ENCODE results near the gene WDR64.
"Not testable (repeated sequence)": the region's sequence is repeated elsewhere in the genome, so short reads cannot be mapped to it uniquely, and the experiment has no call there.

Gene WDR64

DNA sequence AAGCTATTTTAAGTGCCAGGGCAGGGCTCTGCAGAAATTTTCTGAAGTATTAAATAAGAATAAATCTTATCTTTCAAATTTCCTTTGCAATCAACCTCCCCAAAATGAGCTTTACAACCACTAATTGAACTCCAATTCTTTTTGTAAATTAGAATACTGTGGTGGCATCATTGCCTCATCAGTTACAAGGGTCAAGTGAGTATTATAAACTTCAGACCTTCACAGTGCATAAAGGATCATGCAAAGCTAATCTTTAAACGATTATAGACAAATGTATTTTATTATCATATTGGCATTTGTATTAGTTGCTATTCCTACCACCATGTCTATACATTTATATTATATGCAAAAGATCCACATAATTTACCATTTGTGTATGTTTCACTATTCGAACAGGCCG, 19.1 kb upstream of the WDR64 start:
- DNase-seq, result no peak

DNA sequence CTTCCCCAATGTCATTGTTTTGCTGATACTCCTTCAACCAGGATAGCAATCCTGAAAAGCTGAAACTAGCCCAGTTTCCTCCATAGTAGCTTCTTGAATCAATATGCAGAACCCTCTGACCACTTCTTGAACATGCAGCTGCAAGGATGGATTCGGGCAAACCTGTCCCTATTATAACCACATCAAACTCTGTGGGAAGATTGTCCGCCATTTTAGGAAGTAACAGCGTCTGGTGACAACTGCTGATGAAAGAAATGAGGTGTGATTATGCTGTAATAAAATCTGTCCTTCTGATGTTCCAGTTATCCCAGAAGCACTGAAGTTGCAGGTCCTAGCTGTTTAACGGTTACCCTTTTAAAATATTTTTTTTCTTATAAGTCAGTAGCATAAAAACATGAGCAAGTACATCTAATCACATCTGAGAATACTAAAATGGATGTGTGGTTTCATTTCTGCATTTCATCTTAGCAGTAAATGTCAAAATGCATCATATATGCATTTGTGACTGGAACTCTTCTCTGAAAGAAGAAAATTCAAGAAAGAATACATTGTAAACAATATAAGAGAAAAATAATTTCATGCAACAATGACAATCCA, 16.4 kb upstream of the WDR64 start:
- DNase-seq, result no peak

DNA sequence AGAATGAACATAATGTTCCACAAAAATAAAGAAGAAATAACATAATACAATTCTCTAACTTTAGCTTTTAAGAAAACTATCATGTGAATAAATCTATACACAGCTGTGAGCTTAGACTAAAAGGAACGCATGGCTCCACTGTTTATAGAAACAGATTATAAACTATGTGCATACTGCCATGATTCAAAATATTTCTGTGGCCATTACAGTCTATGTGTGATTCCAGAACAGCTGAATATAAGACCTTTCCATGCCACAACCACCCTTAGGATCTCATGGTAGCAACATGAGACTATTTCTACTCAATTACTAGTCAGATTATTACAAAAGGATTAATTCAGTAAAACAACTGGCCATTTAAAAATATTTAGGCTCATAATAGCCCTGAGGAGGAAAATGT, 15.8 kb upstream of the WDR64 start:
- no peak for DNase-seq

DNA sequence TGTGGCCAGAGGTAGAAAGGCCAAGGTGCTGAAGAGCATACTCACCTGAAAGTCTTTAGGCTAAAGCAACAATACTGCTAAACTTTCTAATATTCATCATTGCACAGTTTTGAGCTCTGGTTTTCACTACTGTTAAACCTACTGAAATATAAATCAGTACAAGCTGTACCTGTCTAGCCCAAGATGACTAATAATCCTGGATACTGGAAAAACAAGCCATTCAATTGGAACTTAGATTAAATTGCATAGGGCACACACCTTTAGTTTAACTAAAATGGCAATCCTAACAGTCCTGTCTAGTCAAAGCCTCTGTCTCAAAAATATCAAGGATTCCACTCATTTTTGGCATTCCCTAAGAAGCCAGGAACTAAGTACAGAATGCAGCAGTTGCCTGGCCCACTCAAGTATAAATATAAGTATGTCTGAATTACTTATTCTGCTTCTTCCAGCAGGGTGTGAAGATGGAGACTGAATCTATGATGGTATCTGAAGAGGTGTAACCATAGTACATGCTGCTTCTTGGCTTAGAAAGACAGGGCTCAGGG, 15.0 kb upstream of the WDR64 start:
- DNase-seq, result no peak

DNA sequence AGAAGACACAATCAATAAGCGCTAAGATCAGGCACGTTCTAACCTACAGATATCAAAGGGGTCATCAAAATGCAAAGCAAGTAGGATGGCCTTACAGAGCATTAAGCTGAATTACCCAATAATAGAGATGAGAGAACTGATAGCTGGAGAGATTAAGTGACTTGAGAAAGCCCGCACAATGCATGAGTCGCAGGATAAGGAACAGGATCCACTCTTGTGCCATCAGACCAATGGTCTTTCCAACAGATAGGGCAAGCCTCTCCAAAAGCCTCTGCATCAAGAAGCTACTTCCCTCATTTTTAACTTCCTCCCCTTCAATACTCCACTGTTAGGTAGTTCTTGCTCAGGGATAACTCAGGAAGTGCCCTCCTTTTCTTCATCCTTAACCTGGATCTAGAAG, 14.5 kb upstream of the WDR64 start:
- DNase-seq, result no peak

DNA sequence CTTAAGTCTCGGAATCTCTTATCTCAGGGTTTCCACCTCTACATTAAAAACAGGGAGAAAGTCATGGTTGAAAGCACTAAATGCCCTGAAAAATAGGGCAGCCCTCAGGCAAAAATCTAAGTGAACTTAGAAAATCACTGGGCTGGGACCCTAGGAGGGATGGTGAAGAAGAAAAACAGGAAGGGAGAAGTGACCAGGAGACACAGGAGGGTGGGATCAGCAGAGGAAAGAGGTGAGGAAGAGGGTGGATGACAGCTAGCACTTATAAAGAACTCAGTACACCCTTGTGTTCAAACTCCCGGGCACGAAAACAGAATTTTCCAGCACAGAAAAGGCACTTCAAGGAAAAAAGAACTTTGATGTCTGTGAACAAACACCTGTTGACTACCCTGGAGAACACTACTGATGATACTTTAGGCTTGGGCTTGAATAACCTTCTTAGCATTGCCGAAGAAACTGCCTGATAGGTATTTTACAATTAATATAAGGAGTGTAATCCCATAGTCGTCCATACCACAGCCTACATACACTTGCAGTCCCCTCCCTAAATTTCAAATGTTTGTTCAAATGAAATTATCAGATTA, 13.9 kb upstream of the WDR64 start:
- DNase-seq, result no peak

DNA sequence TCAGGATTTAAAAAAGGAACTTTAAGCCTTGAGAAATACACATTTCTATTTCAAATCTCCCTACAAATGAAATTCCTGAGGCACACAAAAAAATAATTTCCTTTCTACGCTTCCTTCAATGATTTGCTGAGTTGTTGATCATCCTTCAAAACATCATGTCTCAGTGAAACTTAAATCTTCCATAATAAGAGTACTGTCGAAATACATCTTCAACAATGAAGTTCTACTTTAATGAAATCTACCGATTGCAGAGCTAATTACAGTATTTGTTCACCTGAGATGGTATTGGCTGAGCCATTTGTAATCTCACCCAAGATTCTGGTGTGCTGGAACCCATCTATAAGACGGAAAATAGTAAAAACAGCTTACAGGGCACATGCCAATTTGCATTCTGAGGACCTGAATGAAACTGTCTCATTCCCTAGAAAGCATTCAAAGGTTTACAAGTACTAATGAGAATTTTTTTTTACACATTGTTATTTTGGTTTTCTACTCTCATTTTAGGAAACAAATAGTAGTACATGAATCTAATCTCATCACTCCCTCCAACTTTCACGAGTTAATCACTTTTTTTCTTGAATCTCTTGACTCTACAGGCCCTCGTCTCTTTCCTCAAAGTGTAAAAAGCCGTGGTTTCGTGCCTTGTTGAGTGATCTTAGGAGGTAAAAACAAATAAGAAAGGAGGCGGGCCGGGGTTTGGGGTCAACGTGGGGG, 13.0 kb upstream of the WDR64 start:
- peak; percentile 33 for DNase-seq

DNA sequence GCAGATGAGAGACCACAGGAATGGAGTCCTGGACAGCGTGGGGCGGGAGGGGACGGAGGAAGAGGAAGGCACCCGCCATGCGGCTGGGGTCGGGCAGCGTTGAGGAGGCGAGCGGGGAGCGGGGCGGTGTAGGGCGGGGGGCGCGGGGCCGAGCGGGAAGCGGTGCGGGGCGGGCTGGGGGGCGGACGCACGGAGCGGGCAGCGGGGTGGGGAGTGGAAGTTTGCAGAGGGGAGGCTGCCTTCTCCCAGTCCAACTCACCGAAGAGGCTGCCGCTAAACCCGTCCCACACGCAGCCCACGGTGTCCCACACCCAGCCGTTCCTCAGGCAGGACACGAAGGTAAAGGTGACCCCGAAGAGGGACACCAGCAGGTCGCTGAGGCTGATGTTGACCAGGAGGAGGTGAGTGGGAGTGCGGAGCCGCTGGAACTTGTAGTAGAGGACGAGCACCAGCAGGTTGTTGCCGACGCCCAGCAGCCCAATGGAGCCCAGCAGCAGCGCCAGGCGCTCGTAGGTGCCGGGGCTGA, 12.4 kb upstream of the WDR64 start:
- no peak for DNase-seq

DNA sequence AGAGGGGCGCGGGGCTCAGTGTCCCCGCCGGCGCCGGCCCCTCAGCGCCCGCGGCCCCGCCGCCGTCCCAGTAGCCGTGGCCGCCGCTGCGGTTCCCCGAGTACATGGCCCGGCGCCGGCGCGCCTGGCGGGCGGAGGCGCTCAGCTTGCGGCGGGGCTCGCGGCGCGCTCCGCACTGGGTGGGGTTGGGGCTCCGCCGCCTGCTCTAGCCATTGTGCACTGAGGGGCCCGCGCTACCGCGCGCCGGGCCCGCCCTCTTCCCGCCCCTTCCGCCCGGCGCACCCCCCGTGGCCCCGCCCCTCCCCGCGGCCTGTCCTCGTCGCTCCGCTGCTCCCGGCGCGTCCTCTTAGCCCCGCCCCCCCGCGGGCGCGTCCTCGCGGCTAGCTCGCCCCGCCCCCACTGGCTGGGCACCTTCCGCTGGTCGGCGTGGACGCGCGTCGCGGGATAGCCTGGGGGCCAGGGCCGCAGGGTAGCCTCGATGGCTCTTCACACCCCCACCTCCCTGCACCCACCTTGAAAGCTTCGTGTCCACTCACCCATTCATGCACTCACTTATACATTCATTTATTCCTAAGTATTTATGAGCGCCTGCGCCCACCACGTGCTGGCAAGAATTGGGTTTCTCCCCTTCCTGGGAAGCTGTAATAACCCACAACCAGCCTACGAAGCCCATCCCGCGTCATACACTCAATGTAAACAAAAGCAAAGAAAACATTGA, 11.8 kb upstream of the WDR64 start, which contains the start of the genes CHML and OPN3:
CHML (minus strand) TSS at position 221 of the 718 bp plus-strand sequence. CDS start 4,603 bp downstream, outside the sequence.
OPN3 (minus strand) TSS at position 221 of the 718 bp plus-strand sequence; CDS start at position 106, 115 bp downstream.
- peak; percentile 67 for DNase-seq

DNA sequence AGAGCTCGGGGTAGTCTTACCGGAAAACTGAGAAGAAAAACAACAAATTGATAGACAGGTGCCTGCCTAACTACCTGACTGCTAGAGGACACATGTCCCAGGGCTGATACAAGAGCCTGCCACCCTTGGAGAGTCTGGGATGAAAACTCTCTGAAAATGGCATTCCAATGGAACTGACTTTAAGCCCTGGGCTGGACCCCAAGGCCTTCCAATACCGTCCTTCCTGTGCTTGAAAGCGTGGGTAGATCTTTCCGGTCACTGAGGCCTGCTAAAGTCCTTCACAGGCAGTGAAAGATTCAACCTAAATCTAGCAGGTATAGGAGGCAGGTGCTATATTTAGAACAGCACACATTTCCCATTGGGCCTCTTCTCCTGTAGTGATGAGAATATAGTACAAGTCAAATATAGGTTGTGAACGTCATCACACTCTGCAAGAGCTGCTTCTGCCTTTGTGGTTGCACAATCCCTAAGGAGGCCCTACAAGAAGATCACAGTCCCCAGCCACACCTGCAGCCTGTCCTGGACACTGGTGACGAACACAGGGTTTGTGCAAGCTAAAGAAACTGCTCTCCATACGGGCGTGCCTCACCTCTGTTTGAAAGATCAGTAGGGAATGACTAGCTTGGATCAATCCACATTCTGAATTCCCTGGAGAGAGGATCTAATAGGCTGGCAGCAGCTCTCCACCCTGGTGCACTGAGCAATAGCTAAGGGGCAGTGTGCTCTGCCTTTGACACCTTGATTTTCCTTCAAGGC, 11.0 kb upstream of the WDR64 start:
- DNase-seq, result no peak

DNA sequence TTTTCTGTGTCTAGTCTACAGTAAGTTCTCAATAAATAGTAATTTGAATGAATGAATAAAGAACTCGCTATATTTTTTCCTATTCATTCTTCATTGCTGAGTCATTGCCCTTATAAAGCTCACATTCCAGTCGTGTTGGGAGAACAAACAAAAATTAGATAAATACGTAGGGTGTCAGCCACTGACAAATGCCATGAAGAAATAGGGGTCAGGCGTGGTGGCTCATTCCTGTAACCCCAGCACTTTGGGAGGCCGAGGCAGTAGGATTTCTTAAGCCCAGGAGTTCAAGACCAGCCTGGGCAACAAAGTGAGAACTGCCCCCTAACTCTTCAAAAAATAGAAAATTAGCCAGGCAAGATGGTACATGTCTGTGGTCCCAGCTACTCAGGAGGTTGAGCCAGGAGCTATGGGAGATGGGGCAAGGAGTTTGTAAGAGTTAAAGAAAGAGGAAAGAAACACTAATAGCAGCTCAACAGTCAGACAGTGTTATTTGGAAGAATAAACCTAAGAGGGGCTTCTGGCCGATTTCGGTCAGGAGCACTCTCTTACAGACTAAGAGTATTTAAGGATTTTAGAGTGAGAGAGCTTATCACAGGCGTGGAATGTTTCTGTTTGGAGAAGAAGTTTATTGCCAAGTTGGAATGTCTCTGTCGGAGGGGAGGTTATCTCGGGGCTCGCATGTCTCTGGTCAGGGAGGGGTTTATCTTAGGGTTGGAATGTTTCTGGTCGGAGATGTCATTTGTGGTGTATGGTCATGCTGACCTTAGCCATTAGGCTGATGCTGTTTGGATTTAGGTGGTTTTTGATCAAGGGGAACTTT, 10.1 kb upstream of the WDR64 start:
- DNase-seq, result no peak

DNA sequence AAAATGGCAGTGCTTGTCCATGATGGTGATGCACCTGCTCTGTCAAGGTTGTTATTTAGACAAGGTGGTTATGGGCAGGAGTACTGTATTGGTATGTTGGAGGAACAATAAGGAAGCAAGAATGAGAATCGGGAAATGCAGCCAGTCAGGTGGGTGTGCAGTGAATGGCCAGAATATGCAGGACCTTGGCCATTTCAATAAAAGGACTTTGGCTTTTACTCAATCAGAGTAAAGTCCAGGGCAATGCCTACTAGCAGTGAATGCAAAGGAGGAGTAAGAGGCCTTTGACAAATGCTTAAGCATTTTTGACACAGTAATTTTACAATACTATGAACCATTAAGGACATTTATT, 9.5 kb upstream of the WDR64 start:
- DNase-seq, result no peak

DNA sequence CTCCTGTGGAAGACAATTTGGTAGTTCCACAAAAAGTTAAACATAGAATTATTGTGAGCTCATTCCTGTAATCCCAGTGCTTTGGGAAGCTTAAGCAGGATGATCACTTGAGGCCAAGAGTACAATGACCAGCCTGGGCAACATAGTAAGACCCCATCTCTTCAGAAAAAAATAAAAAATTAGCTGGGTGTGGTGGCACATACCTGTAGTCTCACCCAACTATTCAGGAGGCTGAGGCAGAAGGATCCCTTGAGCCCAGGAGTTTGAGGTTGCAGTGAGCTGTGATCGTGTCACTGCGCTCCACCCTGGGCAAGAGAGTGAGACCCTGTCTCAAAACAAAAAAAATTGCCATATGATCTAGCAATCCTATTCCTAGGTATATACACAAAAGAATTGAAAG, 7.8 kb upstream of the WDR64 start:
- DNase-seq, result no peak

DNA sequence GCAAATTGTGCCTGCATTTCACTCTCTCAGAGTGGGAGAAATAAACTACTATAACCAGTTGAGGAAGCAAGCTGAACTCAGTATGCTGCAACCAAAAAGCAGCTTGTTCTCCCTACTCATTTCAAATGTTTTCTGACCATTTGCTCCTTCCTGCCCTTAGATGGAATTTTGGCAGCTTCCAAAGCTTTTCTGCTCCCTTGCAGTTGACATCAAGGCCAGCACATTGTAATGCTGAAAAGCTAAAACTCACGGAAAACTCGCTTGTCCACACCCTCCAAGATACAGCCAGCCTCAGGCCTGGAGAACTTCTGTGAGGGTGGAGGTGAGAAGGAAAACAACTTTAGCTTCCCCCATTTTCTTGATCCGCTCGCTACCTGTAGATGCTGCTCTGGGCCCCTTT, 6.9 kb upstream of the WDR64 start:
- DNase-seq, result no peak

DNA sequence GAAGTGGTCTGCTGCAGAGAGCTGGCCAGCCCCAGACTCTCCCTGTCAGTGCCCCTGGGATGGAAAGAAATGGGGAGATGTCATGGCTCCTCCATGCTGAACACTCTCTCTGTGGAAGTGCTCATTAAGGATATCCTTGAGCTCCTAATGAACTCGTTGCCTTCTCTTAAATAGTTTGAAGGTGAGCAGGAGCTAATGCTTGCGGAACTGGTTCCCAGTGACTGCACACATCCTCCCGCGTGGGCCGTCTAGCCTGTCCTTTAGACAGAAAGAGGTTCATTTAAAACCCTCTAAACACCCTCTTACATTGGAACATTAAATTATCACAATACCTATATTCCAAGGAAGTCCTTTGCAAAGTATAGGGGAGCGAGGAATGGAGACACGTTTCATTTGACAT, 5.9 kb upstream of the WDR64 start:
- DNase-seq, result no peak

DNA sequence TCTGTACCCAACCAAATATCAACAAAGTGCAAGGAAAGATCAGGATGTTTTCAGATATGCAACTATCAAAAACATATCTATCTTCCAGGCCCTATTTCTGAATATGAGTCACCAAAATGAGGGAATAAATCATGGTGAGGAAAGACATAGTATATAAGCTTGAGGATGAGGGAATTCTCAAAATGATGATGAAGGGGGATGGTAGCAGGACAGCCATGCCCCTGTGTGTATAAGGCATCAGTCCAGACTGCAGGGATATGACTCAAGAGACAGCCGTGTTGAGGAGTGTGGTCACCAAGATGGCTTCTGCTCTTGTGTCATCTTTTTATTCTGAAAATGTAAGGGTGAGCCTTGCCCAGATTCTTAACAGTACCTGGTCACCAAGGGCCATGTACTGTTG, 4.4 kb upstream of the WDR64 start:
- DNase-seq, result no peak

DNA sequence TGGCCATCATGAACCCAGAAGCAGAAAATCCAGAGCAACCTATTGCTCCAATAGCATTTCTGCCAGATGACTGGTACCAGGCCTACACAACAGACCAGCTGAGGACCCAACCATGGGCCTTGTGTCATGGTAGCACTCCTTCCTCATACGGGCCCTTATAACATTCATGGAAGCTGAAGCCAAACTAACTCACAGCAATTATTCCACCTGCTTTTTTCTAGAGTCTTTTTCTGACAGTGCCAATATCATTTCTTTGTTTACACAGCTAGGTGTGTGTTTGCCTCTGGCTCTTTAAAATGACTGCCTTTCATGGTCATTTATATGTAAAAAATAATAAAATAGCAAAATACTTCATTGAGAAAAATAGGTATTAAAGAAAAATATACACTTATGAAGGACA, 3.9 kb upstream of the WDR64 start:
- DNase-seq, result no peak

DNA sequence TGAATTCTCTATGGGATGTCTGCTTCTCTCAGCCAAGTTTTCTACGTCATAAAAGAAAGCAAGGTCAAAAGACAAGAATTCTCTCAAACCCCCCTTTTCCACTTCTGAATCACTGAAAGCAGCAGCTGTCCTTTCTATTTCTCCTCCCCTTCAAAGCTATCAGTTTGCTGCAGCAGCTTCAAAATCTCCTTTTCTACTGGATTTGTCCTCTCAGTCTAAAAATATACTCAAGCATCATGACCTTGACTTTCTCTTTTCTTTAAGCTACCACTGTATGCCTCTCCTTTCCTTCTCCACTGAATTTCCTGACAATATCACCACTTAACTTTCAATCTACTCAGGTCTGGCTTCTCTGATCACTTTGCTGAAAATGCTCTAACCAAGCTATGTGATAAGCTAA, 1.9 kb downstream of the WDR64 start:
- DNase-seq, result no peak

DNA sequence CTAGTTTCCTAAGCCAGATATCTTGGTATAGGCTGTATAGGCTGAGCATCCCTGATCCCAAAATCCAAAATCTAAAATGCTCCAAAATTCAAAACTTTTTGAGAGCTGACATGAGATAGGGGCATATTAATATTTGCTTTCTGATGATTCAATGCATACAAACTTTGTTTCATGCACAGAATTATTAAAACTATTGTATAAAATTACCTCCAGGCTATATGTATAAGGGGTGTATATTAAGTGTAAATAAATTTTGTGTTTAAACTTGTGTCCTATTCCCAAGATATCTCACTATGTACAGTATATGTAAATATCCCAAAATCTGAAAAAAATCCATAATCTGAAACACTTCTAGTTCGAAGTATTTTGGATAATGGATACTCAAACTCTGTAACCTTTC, 2.6 kb downstream of the WDR64 start:
- no peak for DNase-seq

DNA sequence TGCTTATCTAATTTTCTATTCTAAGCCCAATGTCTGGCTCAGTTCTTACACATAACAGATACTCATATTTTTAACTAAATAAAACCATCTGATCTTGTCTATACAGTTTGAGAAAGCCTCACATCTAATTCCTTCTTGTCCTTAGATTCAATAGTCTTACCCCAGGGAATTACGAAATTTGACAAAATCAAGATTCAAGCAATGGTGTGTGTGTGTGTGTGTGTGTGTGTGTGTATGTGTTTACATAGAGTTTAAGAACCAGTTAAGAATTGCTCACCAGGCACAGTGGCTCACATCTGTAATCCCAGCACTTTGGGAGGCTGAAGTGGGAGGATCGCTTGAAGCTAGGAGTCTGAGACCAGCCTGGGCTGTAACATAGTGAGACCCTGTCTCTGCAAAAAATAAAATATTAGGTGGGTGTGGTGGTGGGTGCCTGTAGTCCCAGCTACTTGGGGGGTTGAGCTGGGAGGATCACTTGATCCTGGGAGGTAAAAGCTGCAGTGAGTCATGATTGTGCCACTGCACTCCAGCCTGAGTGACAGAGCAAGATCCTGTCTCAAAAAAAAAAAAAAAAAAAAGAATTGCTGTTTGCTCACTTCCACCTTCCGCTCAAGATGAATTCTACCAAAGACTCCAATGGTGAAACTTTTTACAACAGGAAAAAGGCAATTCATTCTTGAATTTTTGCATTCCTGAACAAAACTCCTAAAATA, 6.2 kb downstream of the WDR64 start:
- DNase-seq, result no peak

DNA sequence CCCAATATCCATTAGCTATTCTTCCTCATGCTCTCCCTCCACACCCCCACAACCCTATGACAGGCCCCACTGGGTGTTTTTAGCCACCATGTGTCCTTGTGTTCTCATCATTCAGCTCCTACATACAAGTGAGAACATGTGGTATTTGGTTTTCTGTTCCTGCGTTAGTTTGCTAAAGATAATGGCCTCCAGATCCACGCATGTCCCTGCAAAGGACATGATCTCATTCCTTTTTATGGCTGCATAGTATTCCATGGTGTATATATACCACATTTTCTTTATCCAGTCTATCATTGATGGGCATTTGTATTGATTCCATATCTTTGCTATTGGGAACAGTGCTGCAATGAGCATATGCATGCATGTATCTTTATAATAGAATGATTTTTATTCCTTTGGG, 6.9 kb downstream of the WDR64 start:
- DNase-seq, result not testable (repeated sequence)

Measured in NCI-H1694 (cell line).